ENCODE data around the gene PWWP2B. TPM values are rescaled to one million over a fixed set of nuclear protein-coding genes. Genes with fewer than 3 reads are reported as not detected.
"Not testable (repeated sequence)": the region's sequence is repeated elsewhere in the genome, so short reads cannot be mapped to it uniquely, and the experiment has no call there.

The PWWP2B gene
- total RNA-seq, 2 experiments from 2014 or later, result 3.5 to 3.8 TPM

- ChIA-PET CTCF (no interaction called here), POLR2A (no interaction called here)
Observed at GRCh38 chr10:132423966-132424861, 27.2 kb downstream of the PWWP2B start.

GRCh38 chr10:132425029-132425756 lies 28.2 kb downstream of the PWWP2B start:
- CTCF ChIA-PET, result no interaction called here
- POLR2A ChIA-PET, result no interaction called here

GRCh38 chr10:132425757-132426155 lies 28.8 kb downstream of the PWWP2B start:
- ChIA-PET POLR2A (no interaction called here), CTCF (no interaction called here)

GRCh38 chr10:132427006-132427771 lies 30.2 kb downstream of the PWWP2B start:
- POLR2A ChIA-PET, result no interaction called here
- CTCF ChIA-PET, result no interaction called here

GRCh38 chr10:132427939-132428367 lies 31.0 kb downstream of the PWWP2B start:
- CTCF ChIA-PET, result no interaction called here
- POLR2A ChIA-PET, result no interaction called here

- ChIA-PET POLR2A (no interaction called here), CTCF (no interaction called here)
Observed at GRCh38 chr10:132428486-132428995, 31.5 kb downstream of the PWWP2B start.

- ChIA-PET POLR2A (no interaction called here), CTCF (no interaction called here)
Observed at GRCh38 chr10:132429281-132430230, 32.6 kb downstream of the PWWP2B start.

- CTCF ChIA-PET, result no interaction called here
- POLR2A ChIA-PET, result no interaction called here
Observed at GRCh38 chr10:132430231-132430743, 33.3 kb downstream of the PWWP2B start.

- CTCF ChIA-PET, result no interaction called here
- POLR2A ChIA-PET, result no interaction called here
Observed at GRCh38 chr10:132430861-132431271, 33.9 kb downstream of the PWWP2B start.

- CTCF ChIA-PET, result no interaction called here
- POLR2A ChIA-PET, result no interaction called here
Observed at GRCh38 chr10:132431537-132432175, 34.7 kb downstream of the PWWP2B start.

- ChIA-PET POLR2A (no interaction called here), CTCF (no interaction called here)
Observed at GRCh38 chr10:132432176-132432540, 35.2 kb downstream of the PWWP2B start.

GRCh38 chr10:132433671-132434340 lies 36.8 kb downstream of the PWWP2B start:
- POLR2A ChIA-PET, result no interaction called here

GRCh38 chr10:132434405-132435005 lies 37.5 kb downstream of the PWWP2B start:
- CTCF ChIA-PET, result interaction anchor here (0.8 to 1.4 kb wide), 2 partner anchors 9 to 11 kb away, joined by 3 to 4 read pairs; no protein-coding TSS in a partner anchor
- POLR2A ChIA-PET, result no interaction called here

More at GRCh38 chr10:132433671-132434340, 36.8 kb downstream of the PWWP2B start:
- CTCF ChIA-PET, result interaction anchor here (0.8 to 1.4 kb wide), 2 partner anchors 10 to 11 kb away, joined by 3 to 4 read pairs; no protein-coding TSS in a partner anchor

GRCh38 chr10:132435320-132435719 lies 38.3 kb downstream of the PWWP2B start:
- CTCF ChIA-PET, POLR2A ChIA-PET: not testable (repeated sequence)

GRCh38 chr10:132436096-132436495 lies 39.1 kb downstream of the PWWP2B start:
- POLR2A ChIA-PET, CTCF ChIA-PET: not testable (repeated sequence)

- POLR2A ChIA-PET, result no interaction called here
- CTCF ChIA-PET, result no interaction called here
Observed at GRCh38 chr10:132436861-132437410, 39.9 kb downstream of the PWWP2B start.

- CTCF ChIA-PET, result no interaction called here
- POLR2A ChIA-PET, result no interaction called here
Observed at GRCh38 chr10:132437541-132437950, 40.5 kb downstream of the PWWP2B start.
